ENCODE data around the gene TIMM44. TPM values are rescaled to one million over a fixed set of nuclear protein-coding genes. Genes with fewer than 3 reads are reported as not detected.

Gene TIMM44
- total RNA-seq, 2 experiments from 2014 or later: 86.0 to 116 TPM

- Histone ChIP-seq H3K9me2 (ENCODE audit: insufficient read depth, low read length) (no peaks in the 10 kb centered on the region), H3K9me3 (ENCODE audit: low read length) (no peaks in the 10 kb centered on the region), H3K27ac (ENCODE audit: low read depth, low read length, poor library complexity, severe bottlenecking) (no peak overlapping the region), H3K4me1 (ENCODE audit: insufficient read depth, low read length, poor library complexity, severe bottlenecking) (peaks cover 18% of the 10 kb centered on the region), H3K79me2 (ENCODE audit: insufficient read depth, low read depth, low read length) (peaks cover 40% of the 10 kb centered on the region), H4K20me1 (ENCODE audit: insufficient read depth, low read length) (0 out of 2 replicates have a peak, but pooled peaks cover 5% of the 10 kb centered on the region), H3K4me2 (ENCODE audit: low read length) (peak overlapping the region; percentile 77), H3K36me3 (ENCODE audit: insufficient read depth, low read length) (peaks cover 44% of the 10 kb centered on the region), H2AFZ (ENCODE audit: low read length) (no peak overlapping the region), H3K4me3 (ENCODE audit: low read depth, low read length, poor library complexity, severe bottlenecking) (peak overlapping the region; percentile 94)
- ChIA-PET POLR2A (interaction anchor here (2.8 kb wide), 1 partner anchor 21 kb away, joined by 12 read pairs; the partner anchor contains the start of gene SNAPC2), CTCF (ENCODE audit: unreplicated experiment) (no interaction called here)
- BruUV-seq (replicated peaks): TSS peak; percentile 51
- intact Hi-C loops (cut with micrococcal nuclease; ENCODE audit: unreplicated experiment): loop anchor here (2.0 to 5.0 kb wide), 5 partner anchors 21 to 325 kb away; partner anchors contain the start of genes ELAVL1 and SNAPC2
- TF ChIP-seq EZH2phosphoT487 (IDR thresholded peaks at IDR 0.05; ENCODE audit: borderline replicate concordance, low read depth, low read length) (no peak), CTCF (conservative IDR thresholded peaks at IDR 0.05; ENCODE audit: low read length) (no peak)
- no peak for DNase-seq (ENCODE audit: low spot score)
Observed at GRCh38 chr19:7941895-7942596, 1.4 kb downstream of the TIMM44 start.

- H3K27ac ChIP-seq (ENCODE audit: low read depth, low read length, poor library complexity, severe bottlenecking): no peak overlapping the region
- TF ChIP-seq CTCF (conservative IDR thresholded peaks at IDR 0.05; ENCODE audit: low read length) (no peak), EZH2phosphoT487 (IDR thresholded peaks at IDR 0.05; ENCODE audit: borderline replicate concordance, low read depth, low read length) (no peak)
- no peaks in the 10 kb centered on the region for H3K9me2 ChIP-seq (ENCODE audit: insufficient read depth, low read length)
- H3K4me3 ChIP-seq (ENCODE audit: low read depth, low read length, poor library complexity, severe bottlenecking): no peak overlapping the region
- H3K4me1 ChIP-seq (ENCODE audit: insufficient read depth, low read length, poor library complexity, severe bottlenecking): peaks cover 18% of the 10 kb centered on the region
- peaks cover 40% of the 10 kb centered on the region for H3K79me2 ChIP-seq (ENCODE audit: insufficient read depth, low read depth, low read length)
- 0 out of 2 replicates have a peak, but pooled peaks cover 5% of the 10 kb centered on the region for H4K20me1 ChIP-seq (ENCODE audit: insufficient read depth, low read length)
- ChIA-PET CTCF (ENCODE audit: unreplicated experiment) (no interaction called here), POLR2A (no interaction called here)
- no peak for DNase-seq (ENCODE audit: low spot score)
- intact Hi-C loops (cut with micrococcal nuclease; ENCODE audit: unreplicated experiment): loop anchor here (5.0 kb wide), 3 partner anchors 89 to 326 kb away; no protein-coding TSS in a partner anchor
- BruUV-seq (replicated peaks): no TSS peak
- H3K4me2 ChIP-seq (ENCODE audit: low read length): no peak overlapping the region
- no peaks in the 10 kb centered on the region for H3K9me3 ChIP-seq (ENCODE audit: low read length)
- no peak overlapping the region for H2AFZ ChIP-seq (ENCODE audit: low read length)
- H3K36me3 ChIP-seq (ENCODE audit: insufficient read depth, low read length): peaks cover 56% of the 10 kb centered on the region
Observed at GRCh38 chr19:7940841-7941240, 2.6 kb downstream of the TIMM44 start.

- H3K79me2 ChIP-seq (ENCODE audit: insufficient read depth, low read depth, low read length): no peaks in the 10 kb centered on the region
- peaks cover 94% of the 10 kb centered on the region for H3K36me3 ChIP-seq (ENCODE audit: insufficient read depth, low read length)
- CTCF ChIA-PET (ENCODE audit: unreplicated experiment): no interaction called here
- DNase-seq (ENCODE audit: low spot score): no peak
- intact Hi-C loops (cut with micrococcal nuclease; ENCODE audit: unreplicated experiment): no loop called here
- POLR2A ChIA-PET: interaction anchor here (1.0 kb wide), 1 partner anchor 10 kb away, joined by 4 read pairs; no protein-coding TSS in a partner anchor
- H3K27ac ChIP-seq (ENCODE audit: low read depth, low read length, poor library complexity, severe bottlenecking): no peak overlapping the region
- H3K4me1 ChIP-seq (ENCODE audit: insufficient read depth, low read length, poor library complexity, severe bottlenecking): no peaks in the 10 kb centered on the region
- TF ChIP-seq CTCF (conservative IDR thresholded peaks at IDR 0.05; ENCODE audit: low read length): no peak
- no peak for TF ChIP-seq EZH2phosphoT487 (IDR thresholded peaks at IDR 0.05; ENCODE audit: borderline replicate concordance, low read depth, low read length)
- no peak overlapping the region for H3K4me3 ChIP-seq (ENCODE audit: low read depth, low read length, poor library complexity, severe bottlenecking)
- BruUV-seq (replicated peaks): no TSS peak
- H3K9me3 ChIP-seq (ENCODE audit: low read length): no peaks in the 10 kb centered on the region
- no peaks in the 10 kb centered on the region for H3K9me2 ChIP-seq (ENCODE audit: insufficient read depth, low read length)
- no peaks in the 10 kb centered on the region for H4K20me1 ChIP-seq (ENCODE audit: insufficient read depth, low read length)
- H2AFZ ChIP-seq (ENCODE audit: low read length): no peak overlapping the region
- H3K4me2 ChIP-seq (ENCODE audit: low read length): no peak overlapping the region
Observed at GRCh38 chr19:7934766-7935165, 8.7 kb downstream of the TIMM44 start.

Measured in OCI-LY7 (cell line).